Stimulated activated CD4-positive, alpha-beta T cell treated with anti-CD3 and anti-CD28 coated beads, Interleukin-15, amount 100 ng/mL, for 24 hours (primary cell): ENCODE data around the gene P2RX3.
"Not testable (repeated sequence)": the region's sequence is repeated elsewhere in the genome, so short reads cannot be mapped to it uniquely, and the experiment has no call there.

Source experiments
- DNase-seq: peaks from one replicate; pipeline ENCODE4 v3.0.0-alpha.2; 2020

Gene P2RX3

DNA sequence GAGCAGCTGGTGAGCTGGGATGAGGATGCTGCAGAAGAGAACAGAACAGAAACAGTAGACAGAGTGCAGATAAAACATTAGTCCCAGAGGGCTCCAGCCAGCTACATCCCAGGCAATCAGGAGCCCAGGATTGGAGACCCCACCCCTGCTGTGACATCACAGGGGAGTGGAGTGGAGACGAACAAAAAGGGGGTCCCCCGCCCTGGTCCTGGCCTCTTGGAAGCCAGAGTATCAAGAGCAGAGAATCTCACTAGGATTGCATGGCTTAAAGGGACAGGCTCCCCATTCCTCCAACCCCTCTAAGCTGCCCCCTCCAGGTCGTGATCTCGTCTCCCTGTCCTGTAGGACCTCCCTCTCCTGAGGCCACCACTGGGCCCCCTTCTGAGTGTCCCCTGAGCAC, at the start of gene P2RX3:
Gene P2RX3, plus strand, starts transcription at position 211 of the 400 bp plus-strand sequence. CDS start 199 bp downstream, outside the sequence.
- no peak for DNase-seq

DNA sequence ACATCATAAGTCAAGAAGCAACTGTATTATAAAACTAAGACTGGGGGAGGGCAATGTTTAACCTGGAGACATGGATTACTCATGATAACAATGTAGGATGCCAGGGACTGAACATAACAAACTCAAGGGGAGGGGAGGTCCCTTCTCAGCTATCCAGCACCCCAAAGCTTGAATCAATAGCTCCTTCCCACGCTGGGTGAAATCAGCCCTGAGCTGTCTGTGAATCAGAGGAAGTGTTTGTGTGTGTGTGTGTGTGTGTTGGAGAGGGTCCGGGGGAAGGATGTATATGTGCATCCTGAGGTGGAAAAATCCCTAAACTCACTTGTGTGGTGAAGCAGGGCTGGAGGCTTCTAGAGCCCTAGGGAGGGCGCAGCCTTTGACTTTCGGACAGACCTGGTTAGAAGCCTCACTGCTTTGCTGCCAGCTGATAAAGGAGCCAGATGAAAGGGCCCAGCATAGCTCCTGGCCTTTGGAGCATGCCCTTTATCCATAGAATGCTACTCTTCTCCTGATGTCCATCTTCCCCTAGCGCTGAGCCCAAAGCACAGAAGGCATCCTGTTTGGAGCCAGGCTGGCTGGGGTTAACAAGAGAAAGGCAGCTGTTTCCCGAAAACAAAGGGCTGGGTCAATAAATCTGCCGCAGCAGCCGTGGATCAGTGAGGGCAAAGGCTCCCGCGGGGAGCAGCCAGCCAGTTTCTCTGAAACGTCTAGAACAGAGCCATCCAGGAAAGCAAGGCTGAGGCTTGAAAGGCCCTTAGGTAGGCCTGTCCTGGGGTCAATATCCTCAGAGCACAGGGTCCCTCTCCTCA, 49.2 kb upstream of the P2RX3 start:
- DNase-seq, result no peak

DNA sequence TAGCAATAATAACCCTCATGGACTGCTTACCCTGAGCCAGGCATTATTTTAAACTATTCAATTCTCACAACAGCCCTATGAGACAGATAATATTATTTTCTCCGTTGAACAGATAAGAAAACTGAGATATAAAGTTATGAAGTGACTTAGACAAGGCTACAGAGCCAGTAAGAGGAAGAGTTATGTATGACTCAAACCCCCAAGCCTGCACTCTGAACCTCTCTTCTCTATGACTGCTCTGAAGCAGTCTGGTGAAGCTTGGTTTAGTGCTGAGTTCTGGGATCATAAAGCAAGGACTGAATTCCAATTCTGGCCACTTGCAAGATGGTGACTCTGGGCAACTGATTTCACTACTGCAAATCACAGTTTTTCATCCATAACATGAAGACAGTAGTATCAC, 47.9 kb upstream of the P2RX3 start:
- no peak for DNase-seq

DNA sequence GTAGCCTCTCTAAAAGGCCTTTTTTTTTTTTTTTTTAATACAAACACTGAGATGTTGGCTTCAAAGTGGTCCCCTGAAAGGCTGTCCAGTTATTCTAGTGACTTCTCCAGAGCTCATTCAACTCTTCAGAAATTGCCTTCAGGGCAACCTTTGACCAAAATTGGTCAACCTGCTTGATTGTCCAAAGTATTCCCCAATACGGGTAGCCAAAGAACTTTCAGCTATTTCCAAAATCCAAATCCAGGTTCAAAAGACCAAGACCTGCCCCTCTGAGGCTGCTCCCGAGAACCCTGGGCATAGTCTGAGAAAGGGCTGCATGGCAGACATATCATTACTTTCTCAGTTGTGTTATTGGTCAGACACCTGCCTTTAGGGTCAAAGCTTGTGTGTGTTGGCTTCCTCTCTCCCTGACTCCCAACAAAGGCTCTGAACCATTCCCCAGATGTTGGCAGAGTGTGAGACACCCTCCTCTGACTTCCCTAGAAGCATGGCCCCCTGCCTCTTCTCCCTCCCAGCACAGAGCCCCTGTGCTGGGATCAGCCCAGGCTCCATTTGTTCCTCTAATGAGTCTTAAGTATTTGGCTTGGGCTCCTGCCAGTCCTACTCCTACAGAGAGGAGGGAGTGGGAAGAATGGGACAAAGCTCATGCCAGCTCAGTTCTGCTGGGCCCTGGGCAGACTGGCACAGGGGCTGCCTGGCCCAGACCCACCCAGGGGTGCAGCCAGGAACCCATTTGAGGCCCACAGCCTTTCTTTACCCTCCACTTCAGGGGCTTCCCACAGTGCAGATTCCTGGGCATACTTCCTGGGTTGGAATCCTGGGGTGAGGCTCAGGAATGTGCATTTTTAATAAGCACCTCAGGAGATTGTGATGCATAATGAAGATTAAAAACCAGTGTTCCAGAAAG, 43.7 kb upstream of the P2RX3 start:
- DNase-seq, result no peak

DNA sequence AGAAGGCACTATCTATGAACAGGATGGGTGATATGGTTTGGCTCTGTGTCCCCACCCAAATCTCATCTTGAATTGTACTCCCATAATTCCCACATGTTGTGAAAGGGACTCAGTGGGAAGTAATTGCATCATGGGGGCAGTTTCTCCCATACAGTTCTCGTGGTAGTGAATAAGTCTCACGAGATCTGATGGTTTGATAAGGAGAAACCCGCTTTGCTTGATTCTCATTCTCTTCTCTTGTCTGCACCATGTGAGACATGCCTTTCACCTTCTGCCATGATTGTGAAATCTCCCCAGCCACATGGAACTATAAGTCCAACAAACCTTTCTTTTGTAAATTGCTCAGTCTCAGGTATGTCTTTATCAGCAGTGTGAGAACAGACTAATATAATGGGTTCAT, 41.9 kb upstream of the P2RX3 start:
- DNase-seq, result not testable (repeated sequence)

DNA sequence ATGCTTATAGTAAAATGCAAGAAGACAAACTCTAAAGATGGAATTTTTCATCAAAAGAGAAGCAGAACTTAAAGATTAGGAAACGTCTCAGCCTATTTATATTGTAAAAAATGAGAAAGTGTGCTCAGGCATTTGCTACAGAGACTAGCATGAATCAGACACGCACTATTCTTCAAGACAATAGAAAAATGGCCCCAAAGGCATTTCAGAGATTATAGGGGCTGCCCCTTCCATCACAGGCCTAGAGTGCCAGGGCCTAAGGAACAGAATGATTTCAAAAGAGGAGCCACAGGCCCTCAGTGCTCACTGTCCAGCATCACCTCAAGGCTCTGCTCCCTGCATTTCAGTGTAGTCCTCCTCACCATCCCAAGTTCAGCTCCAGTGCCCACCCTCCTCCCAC, 40.9 kb upstream of the P2RX3 start:
- no peak for DNase-seq

DNA sequence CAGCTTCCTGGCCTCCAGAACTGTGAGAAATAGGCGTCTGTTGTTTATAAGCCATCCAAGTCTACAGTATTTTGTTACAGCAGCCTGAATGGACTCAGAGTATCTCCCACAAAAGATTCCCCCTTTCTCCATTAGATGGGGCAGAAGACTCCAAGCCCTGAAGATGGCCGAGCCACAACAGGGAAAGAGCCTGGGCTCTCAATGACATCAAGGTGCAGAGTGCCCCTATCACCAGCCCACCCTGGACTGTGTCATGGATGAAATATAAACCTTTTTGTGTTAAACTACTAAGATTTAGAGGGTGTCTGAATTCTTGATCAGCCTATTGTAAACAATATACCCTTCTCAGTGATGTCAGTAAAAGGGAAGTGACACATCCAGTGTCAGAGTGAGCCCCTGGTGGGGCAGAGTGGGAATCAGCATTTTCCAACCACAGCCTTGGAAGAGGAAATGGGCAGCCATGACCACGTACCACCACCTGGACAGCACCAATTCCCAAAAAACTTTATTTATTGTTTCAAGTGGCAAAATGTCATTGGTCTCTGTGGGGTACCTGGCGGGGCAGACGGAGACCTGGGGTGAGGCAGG, 38.9 kb upstream of the P2RX3 start:
- no peak for DNase-seq

DNA sequence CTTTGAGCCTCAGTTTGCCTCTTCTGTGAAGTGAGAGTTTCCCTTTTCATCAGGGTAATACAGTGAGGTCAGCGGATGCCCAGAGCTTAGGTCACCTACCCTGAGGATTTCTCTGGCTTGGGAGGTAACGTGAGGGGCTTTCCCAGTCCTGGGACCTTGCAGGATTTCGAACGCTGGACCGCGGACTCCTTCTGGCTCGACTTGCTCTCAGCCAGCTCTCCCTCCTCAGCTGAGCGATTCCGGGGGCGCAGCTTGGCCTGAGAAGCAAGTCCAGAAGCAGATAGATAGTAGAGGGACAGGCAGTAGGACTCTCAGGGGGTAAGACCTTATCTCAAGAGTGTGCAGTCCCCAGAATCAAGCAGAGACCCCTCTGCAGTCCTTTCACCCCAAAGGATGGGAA, 37.4 kb upstream of the P2RX3 start:
- no peak for DNase-seq

DNA sequence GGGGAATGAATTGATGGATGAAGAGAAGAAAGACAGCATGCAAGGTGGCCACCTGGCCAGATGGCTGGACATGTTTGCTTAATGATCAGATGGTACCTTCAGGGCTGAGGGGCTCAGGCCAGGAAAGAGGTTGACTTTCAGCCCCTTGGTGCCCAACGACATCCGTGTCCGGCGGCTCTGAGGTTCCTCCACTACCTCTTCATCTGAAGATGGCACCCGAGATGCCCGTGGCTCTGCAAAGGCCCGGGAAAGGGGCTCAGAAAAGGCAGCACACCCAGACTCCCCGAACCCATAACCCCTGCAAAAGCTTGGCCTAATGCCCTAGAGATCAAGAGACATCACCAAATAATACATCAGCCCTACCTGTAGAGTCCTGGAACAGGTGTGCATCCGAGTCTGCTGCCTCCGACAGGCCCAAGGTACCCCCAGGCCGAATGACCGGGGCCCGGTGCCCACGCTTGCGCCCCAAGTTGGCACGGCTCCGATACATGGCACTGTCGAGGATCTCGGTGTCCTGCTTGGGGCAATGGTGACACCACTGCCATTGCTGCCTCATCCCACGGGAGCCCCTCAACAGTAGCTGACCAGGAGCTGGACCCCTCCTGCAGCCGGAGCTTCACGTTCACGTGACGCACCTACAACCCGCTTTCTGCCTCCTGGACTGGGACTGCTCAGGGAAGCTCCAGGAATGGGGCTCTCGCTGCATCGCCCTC, 36.3 kb upstream of the P2RX3 start:
- DNase-seq, result no peak

DNA sequence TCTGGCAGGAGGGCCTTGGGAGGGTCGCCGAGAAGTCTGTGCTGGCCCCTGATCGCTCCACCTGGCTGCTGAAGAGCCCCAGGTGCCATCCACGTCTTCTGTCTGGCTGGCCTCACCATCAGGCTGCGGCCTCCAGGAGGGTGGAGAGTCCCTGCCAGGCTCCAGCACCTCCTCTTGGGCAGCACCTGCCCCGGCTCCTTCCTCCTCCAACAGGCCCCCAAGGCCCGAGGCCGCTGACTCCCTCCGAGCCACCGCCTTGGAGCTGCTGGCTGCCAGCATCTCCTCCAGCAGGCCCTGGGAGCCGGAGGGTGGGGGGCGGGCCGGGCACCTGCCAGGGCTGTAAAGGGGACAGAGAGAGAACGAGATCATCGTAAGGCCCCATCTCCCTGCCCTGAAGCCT, 35.7 kb upstream of the P2RX3 start:
- no peak for DNase-seq

DNA sequence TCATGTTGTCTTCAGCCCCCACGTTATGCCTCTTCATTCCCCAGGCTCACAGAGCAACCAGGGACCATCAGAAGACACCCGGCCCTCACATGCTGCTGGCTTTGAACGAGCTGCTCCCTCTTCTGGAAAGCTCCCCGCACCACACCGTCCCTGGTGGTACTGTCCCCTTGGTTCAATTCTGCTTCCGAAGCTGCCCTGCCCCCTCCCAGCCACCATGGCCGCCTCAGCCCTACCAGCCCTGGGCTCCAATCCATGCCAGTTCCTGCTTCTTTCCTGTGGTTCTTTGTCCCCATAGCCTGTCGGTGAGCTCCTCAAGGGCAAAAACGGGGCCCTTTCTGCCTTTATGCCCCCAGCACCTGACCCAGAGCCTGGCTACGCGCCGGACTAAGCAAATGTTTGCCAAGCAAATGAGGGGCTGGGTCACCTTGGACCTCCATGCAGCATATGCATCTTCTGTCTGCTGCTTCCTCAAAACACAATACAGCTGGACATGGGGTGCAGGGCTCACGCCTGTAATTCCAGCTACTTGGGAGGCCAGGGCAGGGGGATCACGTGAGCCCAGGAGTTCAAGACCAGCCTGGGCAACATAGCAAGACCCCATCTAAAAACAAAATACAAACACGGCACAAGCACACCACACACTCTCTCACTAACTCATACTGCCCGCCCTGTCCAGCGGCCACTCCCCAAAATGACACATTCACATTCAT, 34.7 kb upstream of the P2RX3 start:
- DNase-seq, result no peak

DNA sequence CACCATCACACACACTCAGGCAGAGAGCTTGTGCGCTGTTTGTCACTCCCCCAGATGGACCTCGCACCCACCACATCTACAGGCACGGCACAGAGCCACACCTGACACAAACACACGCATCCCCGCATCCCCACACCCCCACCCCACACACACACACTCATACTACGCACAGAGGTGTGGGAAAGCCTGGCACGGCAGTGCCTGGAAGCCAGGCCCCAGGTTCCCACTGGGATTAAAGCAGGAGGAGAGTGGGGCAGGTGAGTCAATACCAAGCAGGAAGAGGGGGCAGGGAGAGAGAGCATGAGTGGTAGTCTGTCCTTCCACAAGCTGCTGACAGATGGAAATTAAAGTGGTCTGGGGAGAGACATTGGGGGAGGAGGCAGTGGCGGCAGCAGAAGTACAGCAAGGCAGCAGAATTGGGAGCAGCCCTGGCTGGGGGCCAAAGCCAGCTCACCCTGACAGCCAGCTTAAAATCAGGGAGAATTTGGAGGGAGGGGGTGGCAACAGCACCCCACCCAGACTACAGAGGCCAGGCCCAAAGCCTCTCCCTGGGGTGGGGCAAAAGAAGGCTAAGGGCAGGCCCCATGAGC, 34.1 kb upstream of the P2RX3 start:
- DNase-seq, result no peak

DNA sequence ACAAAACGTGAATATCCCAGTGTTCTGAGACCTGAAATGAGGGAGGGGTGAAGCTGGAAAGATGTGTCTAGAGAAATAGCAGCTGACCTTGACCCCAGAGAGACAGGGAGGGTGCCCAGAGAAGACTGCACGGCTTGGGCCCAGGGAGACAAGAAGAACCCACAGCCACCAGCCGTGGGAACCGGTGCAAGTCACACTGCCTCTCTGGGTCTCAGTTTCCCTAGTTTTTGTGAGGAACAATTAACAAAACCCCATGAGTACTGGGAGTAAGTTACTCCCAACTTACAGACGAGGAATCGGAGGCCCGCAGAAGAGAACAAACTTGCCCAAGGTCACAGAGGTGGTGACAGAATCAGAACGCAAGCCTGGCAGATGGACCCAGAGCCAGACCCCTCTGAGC, 32.6 kb upstream of the P2RX3 start:
- DNase-seq, result no peak

DNA sequence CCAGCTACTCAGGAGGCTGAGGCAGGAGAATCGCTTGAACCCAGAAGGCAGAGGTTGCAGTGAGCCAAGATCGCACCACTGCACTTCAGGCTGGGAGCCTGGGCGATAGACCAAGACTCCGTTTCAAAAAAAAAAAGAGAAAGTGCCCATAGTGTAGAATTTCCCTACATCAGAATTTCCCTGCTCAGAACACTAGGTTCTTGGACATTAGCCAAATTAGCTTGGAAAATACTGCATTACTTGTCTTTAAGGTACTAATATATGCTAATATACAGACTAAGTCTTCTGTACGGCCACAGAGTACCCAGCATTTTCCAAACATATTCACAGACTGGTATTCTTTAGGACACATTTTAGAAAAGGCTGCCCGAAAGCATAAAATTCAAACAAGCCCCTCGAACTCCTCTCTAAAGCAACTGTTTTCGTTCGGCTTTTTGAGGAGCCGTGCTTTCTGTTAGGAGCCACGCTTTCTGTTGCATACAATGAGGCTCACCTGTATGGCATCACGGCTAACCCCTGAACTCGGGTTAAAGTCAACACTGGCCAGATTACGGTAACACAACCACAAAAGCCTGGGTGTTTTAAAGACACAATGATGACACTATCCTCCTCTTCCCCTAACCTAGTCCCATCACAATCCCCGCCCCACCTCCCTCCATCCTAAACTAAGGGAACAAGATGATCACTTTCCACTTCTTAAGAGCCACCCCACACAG, 31.8 kb upstream of the P2RX3 start:
- no peak for DNase-seq

DNA sequence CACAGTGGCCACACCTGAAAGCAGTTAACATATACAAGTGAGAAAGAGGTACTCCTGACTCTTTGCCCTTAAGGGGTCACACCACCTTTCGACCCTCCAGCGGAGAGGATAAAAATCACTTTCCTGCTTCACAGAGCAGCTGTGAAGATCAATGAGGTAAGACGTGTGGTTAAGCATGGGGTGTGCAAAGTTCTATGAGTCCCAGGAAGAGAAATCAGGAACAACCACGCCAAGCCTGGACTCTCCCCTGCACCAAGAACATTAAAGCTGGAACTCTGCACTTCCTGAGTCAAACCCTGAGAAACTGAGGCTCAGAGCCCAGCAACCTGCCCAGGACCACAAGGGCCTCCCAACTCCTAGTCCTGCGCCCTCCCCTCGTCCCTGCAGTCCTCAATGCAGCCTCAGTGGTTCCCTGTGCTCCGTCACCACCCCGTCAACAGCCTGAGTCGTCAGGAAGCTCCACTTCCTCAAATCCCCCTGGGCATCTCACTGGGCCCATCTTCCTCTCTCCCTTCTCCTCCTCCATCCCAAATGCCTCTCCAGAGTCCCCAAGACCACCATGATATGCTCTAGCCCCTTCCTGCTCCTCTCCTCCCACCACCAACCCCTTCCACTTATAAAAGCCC, 31.1 kb upstream of the P2RX3 start:
- no peak for DNase-seq

DNA sequence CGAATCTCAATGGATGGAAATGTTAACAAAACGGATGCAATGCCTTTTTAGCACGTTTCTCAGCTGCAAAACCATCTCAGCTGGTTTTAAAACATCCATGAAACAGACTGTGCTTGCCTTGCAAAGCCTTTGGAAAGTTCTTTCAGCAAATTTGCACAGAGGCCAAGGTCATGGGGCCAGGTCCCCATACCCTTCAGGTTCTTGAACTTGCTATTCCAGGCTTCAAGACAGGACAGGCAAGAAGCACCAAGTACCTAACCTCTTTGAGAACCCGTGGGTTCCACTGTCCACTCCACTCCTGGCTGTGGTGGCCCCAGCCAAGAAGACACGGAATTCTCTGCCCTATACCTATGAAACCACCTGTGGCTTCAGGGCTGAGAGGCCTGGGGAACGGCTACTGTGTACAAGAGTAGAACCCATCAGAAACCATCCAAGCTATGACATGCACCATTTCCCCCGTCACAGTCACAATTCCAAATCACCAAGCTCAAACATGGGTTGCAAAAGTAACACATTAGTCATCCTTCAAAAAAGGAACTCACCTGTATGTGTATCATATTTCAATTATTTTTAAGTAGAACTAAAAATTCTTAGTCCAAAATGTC, 30.4 kb upstream of the P2RX3 start:
- no peak for DNase-seq

DNA sequence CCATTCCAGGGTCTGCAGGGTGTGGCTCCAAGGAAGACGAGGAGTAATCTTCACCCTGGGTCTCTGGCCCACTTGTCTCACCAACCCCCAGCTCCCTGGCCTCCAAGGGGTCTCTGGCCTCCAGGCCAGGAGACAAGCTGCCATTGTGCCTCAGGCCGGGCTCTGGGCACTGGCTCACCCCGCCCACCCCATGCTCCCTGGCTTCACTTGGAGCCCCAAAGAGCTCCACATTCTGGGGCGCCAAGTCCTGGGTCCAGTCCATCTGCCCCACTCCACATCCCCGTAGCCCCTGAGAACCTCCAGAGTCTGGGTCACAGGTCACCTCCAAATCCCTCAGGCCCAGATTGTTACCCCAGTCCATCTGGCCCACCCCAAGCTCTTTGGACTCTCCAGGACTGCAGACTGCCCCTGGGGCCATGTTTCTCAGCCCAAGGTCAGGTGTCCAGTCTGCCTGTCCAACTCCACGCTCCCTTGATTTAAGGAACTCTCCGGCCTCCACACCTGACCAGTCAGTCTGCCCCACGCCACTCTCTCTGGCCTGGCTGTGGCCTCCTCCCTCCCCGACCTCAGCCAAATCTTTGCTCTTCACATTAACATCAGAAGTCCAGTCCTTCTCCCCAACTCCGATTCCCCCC, 29.6 kb upstream of the P2RX3 start:
- DNase-seq, result no peak

DNA sequence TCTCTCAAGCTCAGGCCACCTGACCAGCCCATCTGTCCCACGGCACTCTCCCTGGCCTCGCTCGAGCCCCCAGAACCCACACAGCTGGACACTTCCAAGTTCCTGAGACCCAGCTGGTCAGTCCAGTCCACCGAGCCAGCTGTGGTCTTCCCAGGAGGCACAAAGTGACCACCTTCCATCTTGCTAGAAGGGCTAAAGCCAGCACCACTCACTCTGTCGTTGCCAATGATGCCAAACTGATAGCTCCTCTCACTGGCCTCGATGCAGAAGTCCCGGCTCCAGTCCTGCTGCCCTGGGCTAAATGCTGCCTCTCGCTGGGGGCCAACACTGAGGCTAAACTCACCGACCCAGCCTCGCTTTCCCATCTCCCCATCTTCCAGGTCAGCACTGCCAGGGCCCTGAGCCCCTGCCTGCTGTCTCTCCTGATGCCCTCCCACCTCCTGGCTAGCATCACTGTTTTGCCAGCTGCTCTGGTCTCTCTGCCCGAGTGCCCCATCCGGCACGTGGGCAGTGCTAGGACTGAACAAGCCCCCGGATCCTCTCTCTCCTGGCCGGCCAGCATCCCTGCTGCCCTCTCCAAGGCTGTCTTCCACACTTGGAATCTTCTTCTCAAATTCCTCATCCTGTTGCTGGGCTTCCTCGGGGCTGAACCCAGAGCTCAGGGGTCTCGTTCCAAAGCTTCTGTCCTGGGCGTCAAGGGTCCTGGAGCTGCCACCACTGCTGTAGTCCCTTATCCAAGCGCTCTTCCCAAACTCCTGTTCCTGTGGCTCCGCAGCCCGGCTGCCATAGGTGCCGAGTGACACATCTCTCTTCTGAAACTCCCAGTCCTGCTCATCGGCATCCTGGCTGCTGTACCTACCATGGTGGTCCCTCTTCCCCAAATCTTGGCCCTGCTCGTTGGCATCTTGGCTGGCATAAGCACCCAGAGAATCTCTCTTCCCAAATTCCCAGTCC, 28.8 kb upstream of the P2RX3 start:
- DNase-seq, result no peak

DNA sequence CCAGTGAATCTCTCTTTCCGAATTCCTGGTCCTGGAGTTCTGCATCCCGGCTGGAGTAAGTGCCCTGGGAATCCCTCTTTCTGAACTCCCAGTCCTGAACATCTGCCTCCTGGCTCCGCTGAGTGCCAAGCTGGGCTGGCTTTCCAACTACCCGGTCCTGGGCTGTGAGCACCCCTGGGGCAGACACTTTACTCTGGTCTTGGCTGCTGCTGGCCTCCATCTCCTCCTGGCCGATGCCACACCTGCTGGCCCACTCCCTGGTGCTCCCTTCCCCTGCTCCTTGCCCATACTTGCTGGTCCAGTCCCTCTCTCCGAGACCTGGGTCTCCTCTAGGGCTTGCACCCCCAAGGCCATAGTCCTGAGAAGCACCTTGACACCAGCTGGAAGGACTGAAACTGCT, 28.1 kb upstream of the P2RX3 start:
- no peak for DNase-seq
